HepG2 (cell line): Measurements from ENCODE around the gene CDKN1A. TPM values are rescaled to one million over a fixed set of nuclear protein-coding genes. Genes with fewer than 3 reads are reported as not detected.

Experiments used
- CBX5 ChIP-seq: sonication (generic); formaldehyde crosslinking; IDR thresholded peaks from 2 replicates; pipeline ENCODE4 v1.4.0; 2020; ENCODE audit warnings: missing genetic modification reagents, borderline replicate concordance
- ELK4 ChIP-seq: sonication (generic); formaldehyde crosslinking; IDR thresholded peaks from 2 replicates; pipeline ENCODE4 v1.9.0; 2021; ENCODE audit warnings: missing genetic modification reagents, borderline replicate concordance
- HOXA9 ChIP-seq: sonication (generic); formaldehyde crosslinking; IDR thresholded peaks from 2 replicates; pipeline ENCODE4 v1.8.1; 2022; ENCODE audit warnings: missing genetic modification reagents, mild to moderate bottlenecking, moderate library complexity, borderline replicate concordance
- KDM2A ChIP-seq: sonication (generic); formaldehyde crosslinking; IDR thresholded peaks from 2 replicates; pipeline ENCODE4 v1.4.0; 2020; ENCODE audit warnings: low read depth, missing genetic modification reagents, borderline replicate concordance
- NFKB2 ChIP-seq: sonication (generic); formaldehyde crosslinking; IDR thresholded peaks from 2 replicates; pipeline ENCODE4 v1.4.0; 2020; ENCODE audit warnings: missing genetic modification reagents, borderline replicate concordance
- NFKBIZ ChIP-seq: IDR thresholded peaks from 2 replicates; pipeline ENCODE4 v1.6.1; 2018; ENCODE audit warnings: missing genetic modification reagents, missing compliant biosample characterization
- RBM22 ChIP-seq: fragments of 200-400 bp; formaldehyde crosslinking; optimal IDR thresholded peaks from 2 replicates; pipeline ENCODE3; 2017; ENCODE audit warnings: mild to moderate bottlenecking, low read length, moderate library complexity
- SKI ChIP-seq: fragments of 450-650 bp; IDR thresholded peaks from one replicate; pipeline ENCODE4 v1.6.1; 2018; ENCODE audit warnings: mild to moderate bottlenecking; ENCODE audit not compliant: partially characterized antibody
- SP1 ChIP-seq, 2 experiments: fragments of 450-650 bp in 1 of 2; sonication (generic) in 1 of 2; formaldehyde crosslinking in 1 of 2; IDR thresholded peaks; 2 replicates each; pipeline versions ENCODE4 v1.4.0 to v1.6.1; 2016 to 2020; ENCODE audit warnings: missing genetic modification reagents in 1 of 2
- STAG1 ChIP-seq: sonication (generic); formaldehyde crosslinking; IDR thresholded peaks from 2 replicates; pipeline ENCODE4 v1.4.0; 2020; ENCODE audit warnings: missing genetic modification reagents
- ZBTB43 ChIP-seq: sonication (generic); formaldehyde crosslinking; conservative IDR thresholded peaks from 2 replicates; pipeline ENCODE4 v1.4.0; 2020; ENCODE audit warnings: missing genetic modification reagents
- ZFP41 ChIP-seq: sonication (generic); formaldehyde crosslinking; IDR thresholded peaks from 2 replicates; pipeline ENCODE4 v1.4.0; 2020; ENCODE audit warnings: mild to moderate bottlenecking, missing genetic modification reagents, borderline replicate concordance
- ZIK1 ChIP-seq: sonication (generic); formaldehyde crosslinking; IDR thresholded peaks from 2 replicates; pipeline ENCODE4 v1.5.0; 2020; ENCODE audit warnings: mild to moderate bottlenecking, low read depth, missing genetic modification reagents, borderline replicate concordance
- ZNF138 ChIP-seq: sonication (generic); formaldehyde crosslinking; IDR thresholded peaks from 2 replicates; pipeline ENCODE4 v1.5.0; 2020; ENCODE audit warnings: mild to moderate bottlenecking, low read depth, missing genetic modification reagents
- ZNF224 ChIP-seq: sonication (generic); formaldehyde crosslinking; IDR thresholded peaks from 2 replicates; pipeline ENCODE4 v1.5.0; 2020; ENCODE audit warnings: mild to moderate bottlenecking, missing genetic modification reagents
- ZNF24 ChIP-seq: fragments of 450-650 bp; IDR thresholded peaks from 2 replicates; pipeline ENCODE4 v1.6.1; 2017; ENCODE audit warnings: antibody characterized with exemption, mild to moderate bottlenecking
- ZNF766 ChIP-seq: sonication (generic); formaldehyde crosslinking; IDR thresholded peaks from 2 replicates; pipeline ENCODE4 v1.5.0; 2020; ENCODE audit warnings: missing genetic modification reagents, borderline replicate concordance
- ZNF780A ChIP-seq: sonication (generic); formaldehyde crosslinking; IDR thresholded peaks from 2 replicates; pipeline ENCODE4 v1.8.0; 2022; ENCODE audit warnings: mild to moderate bottlenecking, missing genetic modification reagents, moderate library complexity
- ZNF891 ChIP-seq: sonication (generic); formaldehyde crosslinking; IDR thresholded peaks from 2 replicates; pipeline ENCODE4 v1.5.0; 2020; ENCODE audit warnings: mild to moderate bottlenecking, missing genetic modification reagents
- ZSCAN21 ChIP-seq: sonication (generic); formaldehyde crosslinking; IDR thresholded peaks from 2 replicates; pipeline ENCODE4 v1.8.0; 2022; ENCODE audit warnings: mild to moderate bottlenecking, missing genetic modification reagents, moderate library complexity, borderline replicate concordance
- polyA plus RNA-seq, 8 experiments: library from polyadenylated mRNA; depleted of rRNA in 3 of 8; stranded (reverse) in 7 of 8; unstranded in 1 of 8; fragments of >200 nt; fragmentation: Illumina TruSeq in 4 of 8; extraction: Trizol in 4 of 8; gene quantifications; 2 replicates each; pipeline versions ENCODE4 v1.2.1 to v1.2.3, GENCODE V29; 2011 to 2016; ENCODE audit warnings: low read depth in 4 of 8, missing spikeins in 1 of 8, mixed read lengths in 1 of 8; ENCODE audit not compliant: insufficient read depth in 1 of 8
- total RNA-seq, 5 experiments: library from RNA; depleted of rRNA; stranded (reverse); fragments of >200 nt; fragmentation: Illumina TruSeq; extraction: Trizol; gene quantifications; 2 replicates each; pipeline ENCODE4 v1.2.3, GENCODE V29; 2016; ENCODE audit warnings: low read depth in 1 of 5
- TF ChIP-seq, protein P1 (sequence below): IDR thresholded peaks from 2 replicates; pipeline ENCODE4 v1.6.1; 2018; ENCODE audit warnings: missing genetic modification reagents
- TF ChIP-seq, protein P2 (sequence below): sonication (generic); formaldehyde crosslinking; IDR thresholded peaks from 2 replicates; pipeline ENCODE4 v1.5.0; 2020; ENCODE audit warnings: mild to moderate bottlenecking, missing genetic modification reagents

CDKN1A gene
- total and polyA plus RNA-seq, 2 of the 13 experiments (the other 11 are each of a cell fraction or from before 2014, with no cell fraction given) = 60.7 to 92.1 TPM

GRCh38 chr6:36683656-36684446 is 5.3 kb downstream of the CDKN1A start (continued):
- TF ChIP-seq ELK4 (CRISPR knock-in tag) (no peak), ZNF224 (0 out of 2 replicates have a peak, but pooled peaks have one; percentile 28), ZBTB43 (CRISPR knock-in tag) (no peak), KDM2A (peak; percentile 43; the same call in 1 of the 2 replicates), NFKBIZ (CRISPR knock-in tag) (peak; percentile 94; the same call in 1 of the 2 replicates), ZFP41 (CRISPR knock-in tag) (no peak), CBX5 (CRISPR knock-in tag) (no peak), STAG1 (CRISPR knock-in tag) (no peak), RBM22 (peak; percentile 19), ZNF138 (0 out of 2 replicates have a peak, but pooled peaks have one; percentile 40), ZNF766 (CRISPR knock-in tag) (0 out of 2 replicates have a peak, but pooled peaks have one; percentile 49), ZSCAN21 (CRISPR knock-in tag) (peak; percentile 85; the same call in 1 of the 2 replicates), ZNF24 (no peak), ZIK1 (no peak), HOXA9 (peak; percentile 93; the same call in 1 of the 2 replicates), ZNF891 (no peak), ZNF780A (CRISPR knock-in tag) (0 out of 2 replicates have a peak, but pooled peaks have one; percentile 68), SKI (peak; percentile 87), SP1 (IDR thresholded peaks at IDR 0.05) (no peak), SP1 (CRISPR knock-in tag; IDR thresholded peaks at IDR 0.05) (no peak), NFKB2 (CRISPR knock-in tag) (peak; percentile 46)
- TF ChIP-seq, protein P1, sequence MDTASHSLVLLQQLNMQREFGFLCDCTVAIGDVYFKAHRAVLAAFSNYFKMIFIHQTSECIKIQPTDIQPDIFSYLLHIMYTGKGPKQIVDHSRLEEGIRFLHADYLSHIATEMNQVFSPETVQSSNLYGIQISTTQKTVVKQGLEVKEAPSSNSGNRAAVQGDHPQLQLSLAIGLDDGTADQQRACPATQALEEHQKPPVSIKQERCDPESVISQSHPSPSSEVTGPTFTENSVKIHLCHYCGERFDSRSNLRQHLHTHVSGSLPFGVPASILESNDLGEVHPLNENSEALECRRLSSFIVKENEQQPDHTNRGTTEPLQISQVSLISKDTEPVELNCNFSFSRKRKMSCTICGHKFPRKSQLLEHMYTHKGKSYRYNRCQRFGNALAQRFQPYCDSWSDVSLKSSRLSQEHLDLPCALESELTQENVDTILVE (CRISPR knock-in tag) = peak; percentile 73; the same call in 1 of the 2 replicates
- TF ChIP-seq, protein P2, sequence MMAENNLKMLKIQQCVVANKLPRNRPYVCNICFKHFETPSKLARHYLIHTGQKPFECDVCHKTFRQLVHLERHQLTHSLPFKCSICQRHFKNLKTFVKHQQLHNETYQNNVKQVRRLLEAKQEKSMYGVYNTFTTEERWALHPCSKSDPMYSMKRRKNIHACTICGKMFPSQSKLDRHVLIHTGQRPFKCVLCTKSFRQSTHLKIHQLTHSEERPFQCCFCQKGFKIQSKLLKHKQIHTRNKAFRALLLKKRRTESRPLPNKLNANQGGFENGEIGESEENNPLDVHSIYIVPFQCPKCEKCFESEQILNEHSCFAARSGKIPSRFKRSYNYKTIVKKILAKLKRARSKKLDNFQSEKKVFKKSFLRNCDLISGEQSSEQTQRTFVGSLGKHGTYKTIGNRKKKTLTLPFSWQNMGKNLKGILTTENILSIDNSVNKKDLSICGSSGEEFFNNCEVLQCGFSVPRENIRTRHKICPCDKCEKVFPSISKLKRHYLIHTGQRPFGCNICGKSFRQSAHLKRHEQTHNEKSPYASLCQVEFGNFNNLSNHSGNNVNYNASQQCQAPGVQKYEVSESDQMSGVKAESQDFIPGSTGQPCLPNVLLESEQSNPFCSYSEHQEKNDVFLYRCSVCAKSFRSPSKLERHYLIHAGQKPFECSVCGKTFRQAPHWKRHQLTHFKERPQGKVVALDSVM (CRISPR knock-in tag) = no peak
